HFF-Myc (cell line): ENCODE results near the gene ARHGEF38.

Source experiments
- DNase-seq: peaks from one replicate; pipeline ENCODE4 v3.0.0-alpha.2; 2011; ENCODE audit warnings: low read depth; ENCODE audit errors: extremely low read depth
- H3K4me3 ChIP-seq: replicated peaks from 2 replicates; pipeline ENCODE4 v1.5.1; 2011; ENCODE audit warnings: low read depth, mild to moderate bottlenecking, control low read depth, low read length
- TF ChIP-seq, protein P1 (sequence below): IDR thresholded peaks from 2 replicates; pipeline ENCODE4 v1.5.1; 2012; ENCODE audit warnings: mild to moderate bottlenecking, low read depth, low read length, control low read depth; ENCODE audit errors: missing control alignments

Gene ARHGEF38

DNA sequence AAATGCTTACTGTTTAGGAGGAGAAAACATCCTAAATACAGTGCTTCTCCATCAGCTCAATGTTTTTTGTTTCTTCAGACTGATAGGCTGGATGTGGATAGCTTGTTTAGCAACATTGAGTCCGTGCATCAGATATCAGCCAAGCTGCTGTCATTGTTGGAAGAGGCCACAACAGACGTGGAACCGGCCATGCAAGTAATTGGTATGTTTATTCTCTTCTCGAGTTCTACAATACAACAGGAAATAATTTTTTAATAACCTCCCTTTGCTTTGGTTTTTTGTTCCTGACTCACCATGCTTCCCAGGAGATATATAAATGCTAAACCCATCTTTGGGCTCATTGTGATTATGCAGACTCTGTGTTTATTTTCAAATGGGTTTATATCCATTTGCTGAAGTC is 60.9 kb downstream of the ARHGEF38 start:
- TF ChIP-seq, protein P1, sequence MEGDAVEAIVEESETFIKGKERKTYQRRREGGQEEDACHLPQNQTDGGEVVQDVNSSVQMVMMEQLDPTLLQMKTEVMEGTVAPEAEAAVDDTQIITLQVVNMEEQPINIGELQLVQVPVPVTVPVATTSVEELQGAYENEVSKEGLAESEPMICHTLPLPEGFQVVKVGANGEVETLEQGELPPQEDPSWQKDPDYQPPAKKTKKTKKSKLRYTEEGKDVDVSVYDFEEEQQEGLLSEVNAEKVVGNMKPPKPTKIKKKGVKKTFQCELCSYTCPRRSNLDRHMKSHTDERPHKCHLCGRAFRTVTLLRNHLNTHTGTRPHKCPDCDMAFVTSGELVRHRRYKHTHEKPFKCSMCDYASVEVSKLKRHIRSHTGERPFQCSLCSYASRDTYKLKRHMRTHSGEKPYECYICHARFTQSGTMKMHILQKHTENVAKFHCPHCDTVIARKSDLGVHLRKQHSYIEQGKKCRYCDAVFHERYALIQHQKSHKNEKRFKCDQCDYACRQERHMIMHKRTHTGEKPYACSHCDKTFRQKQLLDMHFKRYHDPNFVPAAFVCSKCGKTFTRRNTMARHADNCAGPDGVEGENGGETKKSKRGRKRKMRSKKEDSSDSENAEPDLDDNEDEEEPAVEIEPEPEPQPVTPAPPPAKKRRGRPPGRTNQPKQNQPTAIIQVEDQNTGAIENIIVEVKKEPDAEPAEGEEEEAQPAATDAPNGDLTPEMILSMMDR, result no peak
- H3K4me3 ChIP-seq, result no peak overlapping the region
- no peak for DNase-seq

DNA sequence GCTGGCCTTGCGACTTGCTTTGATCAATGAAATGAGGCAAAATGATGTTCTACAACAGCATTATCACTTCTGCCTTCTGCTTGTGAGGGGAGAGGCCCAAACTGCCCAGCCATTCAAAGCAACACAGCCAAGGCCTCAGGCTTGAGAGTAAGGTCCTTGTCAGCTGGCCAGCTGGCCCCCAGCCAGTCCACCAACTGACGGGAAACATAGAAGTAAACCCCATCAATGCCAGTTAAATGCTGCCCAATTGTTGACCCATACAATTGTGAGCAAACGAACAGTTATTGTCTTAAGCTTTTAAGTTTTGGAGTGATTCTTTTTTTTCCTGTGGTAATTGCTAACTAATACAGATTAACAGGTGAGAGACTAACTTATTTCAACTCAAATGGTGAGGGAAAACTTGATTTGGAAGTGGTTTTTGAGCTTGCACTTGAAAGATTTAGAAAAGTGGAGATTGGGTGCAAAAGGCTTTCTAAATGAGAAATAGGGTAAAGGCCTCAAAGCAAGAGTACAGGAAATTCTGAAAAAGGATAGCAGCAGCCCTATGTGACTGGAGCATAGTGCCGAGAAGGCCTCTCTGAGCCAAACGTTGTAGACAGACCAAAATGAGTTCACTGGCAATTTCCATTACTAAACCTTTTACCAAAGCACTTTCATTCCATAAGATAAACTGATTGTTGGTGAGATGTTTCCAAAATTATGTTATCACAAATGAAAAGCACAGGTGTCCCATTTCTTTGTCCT is 66.9 kb downstream of the ARHGEF38 start:
- TF ChIP-seq, protein P1, result no peak
- H3K4me3 ChIP-seq, result no peak overlapping the region
- DNase-seq, result no peak

DNA sequence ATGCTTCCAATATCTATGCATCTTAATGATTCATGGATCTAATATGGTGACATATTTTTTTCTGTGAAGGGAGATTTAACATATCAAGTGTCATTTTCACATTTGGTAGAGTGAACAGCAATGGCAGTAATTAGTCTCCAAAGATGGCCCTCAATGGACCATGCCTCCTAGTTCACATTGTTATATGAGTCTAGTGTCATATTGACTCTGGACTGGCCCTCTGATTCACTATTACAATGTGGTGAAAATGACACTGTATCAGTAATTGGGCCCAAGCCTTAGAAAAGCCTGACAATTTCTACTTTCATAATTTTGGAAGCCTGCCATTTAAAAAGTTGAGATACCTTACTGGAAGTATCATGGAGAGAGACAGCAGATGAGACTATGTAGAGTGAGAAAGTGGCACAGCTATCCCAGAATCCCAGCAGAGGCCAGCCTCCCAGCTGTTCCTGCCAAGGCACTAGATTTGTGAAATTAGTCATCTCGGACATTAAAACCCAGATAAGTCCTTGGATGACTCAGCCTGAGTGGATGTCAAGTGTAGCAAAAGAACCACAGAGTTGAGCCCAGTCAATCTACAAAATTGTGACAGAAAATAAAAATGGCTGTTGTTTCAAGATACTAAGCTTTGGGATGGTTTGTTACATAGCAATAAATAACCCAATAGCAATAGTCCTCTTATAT is 68.4 kb downstream of the ARHGEF38 start:
- TF ChIP-seq, protein P1, result no peak
- no peak for DNase-seq
- no peak overlapping the region for H3K4me3 ChIP-seq

DNA sequence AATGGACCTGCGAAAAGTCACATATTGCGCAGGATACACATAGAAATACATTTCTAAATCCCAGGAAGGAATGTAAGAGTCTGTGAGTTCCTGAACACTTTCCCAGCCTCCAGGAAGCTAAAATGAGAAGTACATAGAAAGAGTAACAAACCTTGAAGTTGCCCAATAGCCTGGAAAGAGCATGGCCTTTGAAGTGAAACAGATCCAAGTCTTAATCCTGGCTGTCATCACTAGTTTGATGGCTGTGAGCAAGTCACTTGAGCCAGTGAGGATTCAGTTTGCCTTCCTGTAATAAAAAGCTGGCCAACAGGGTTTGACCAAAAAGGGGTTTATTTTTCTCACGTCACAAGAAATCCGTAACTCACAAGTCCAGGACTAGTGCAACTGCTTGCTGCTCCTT is 69.8 kb downstream of the ARHGEF38 start:
- H3K4me3 ChIP-seq, result no peak overlapping the region
- DNase-seq, result no peak
- TF ChIP-seq, protein P1, result no peak

DNA sequence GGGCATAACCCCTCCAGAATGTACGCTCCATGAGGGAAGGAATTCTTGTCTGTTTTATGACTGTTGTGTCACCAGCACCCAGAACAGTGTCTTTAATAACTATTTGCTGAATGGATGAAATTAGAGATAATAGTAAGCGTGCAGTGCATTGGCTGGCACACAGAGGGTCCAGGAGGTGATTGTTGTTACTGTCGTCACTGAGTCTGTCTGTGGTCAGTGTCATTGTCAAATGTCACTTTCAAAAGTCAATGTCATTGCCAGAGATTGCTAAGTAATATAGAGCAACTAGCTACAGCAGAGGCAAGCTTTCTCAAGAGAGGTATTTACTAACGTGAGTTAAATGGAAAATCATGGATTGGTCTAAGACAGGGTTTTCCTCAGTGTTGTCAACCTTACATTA is 70.7 kb downstream of the ARHGEF38 start:
- H3K4me3 ChIP-seq, result no peak overlapping the region
- TF ChIP-seq, protein P1, result no peak
- no peak for DNase-seq

DNA sequence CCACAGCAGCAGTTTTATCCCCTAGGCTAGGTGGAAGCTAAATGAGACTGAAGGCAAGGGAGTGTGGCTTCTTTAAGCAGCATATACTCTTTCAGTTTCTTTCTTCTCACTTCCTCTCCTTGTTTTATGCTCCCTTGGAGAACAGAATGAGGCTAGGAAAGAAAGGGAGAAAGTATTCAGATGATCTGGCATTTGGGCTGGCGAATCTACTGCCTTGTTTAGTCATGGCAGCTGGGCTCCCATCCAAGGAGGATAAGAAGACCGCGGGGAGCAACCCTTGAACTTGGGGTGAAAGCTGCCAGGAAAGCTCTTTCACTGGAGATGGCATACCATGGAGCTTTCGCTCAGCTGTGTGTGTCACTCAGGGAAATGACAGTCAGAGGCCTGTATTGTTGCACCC is 72.1 kb downstream of the ARHGEF38 start:
- H3K4me3 ChIP-seq, result no peak overlapping the region
- DNase-seq, result no peak
- TF ChIP-seq, protein P1, result no peak

DNA sequence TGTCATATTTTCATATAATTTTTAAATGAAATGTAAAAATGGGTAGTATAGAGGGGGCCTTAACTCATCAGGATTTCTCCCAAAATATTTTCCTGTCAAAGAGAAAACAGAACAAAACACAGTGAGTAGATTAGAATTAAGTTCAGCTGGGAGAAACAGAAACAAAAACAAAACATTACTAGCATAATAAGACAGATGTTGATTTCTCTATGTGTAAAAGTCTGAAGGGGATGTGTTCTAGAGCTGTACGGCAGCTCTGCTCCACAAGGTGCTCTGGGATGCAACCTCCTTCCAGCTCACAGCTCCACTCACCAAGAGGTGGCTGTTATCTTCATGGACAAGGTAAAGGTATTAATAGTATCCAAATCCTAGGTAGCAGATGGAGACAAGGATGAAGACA is 72.8 kb downstream of the ARHGEF38 start:
- no peak overlapping the region for H3K4me3 ChIP-seq
- TF ChIP-seq, protein P1, result no peak
- DNase-seq, result no peak
